CD14-positive monocyte (primary cell): Measurements from ENCODE around the gene RBM45. TPM values are rescaled to one million over a fixed set of nuclear protein-coding genes. Genes with fewer than 3 reads are reported as not detected.
A peak's percentile ranks its signal among the peaks of the same experiment; 100 is the strongest.

Experiments used
- DNase-seq, 3 donors: peaks; one replicate each; pipeline ENCODE4 v3.0.0-alpha.2; 2011 to 2022
- H2AFZ ChIP-seq: 2 replicates; pipeline ENCODE4 v1.6.0; 2012; ENCODE audit warnings: mild to moderate bottlenecking, low read depth, low read length, inconsistent platforms; ENCODE audit not compliant: insufficient read depth, poor library complexity, severe bottlenecking
- H3K27ac ChIP-seq, 2 donors: 1 replicate in 1 of 2; 2 replicates in 1 of 2; pipeline ENCODE4 v1.5.1; 2012 to 2013; ENCODE audit warnings: low read length in 2 of 2, control low read depth in 1 of 2, inconsistent platforms in 1 of 2, low read depth in 1 of 2, mild to moderate bottlenecking in 1 of 2
- H3K27me3 ChIP-seq, 2 donors: one replicate each; pipeline versions ENCODE4 v1.6.0 to v1.6.1; 2011 to 2013; ENCODE audit warnings: low read length in 2 of 2; ENCODE audit not compliant: control insufficient read depth in 2 of 2, insufficient read depth in 2 of 2
- H3K36me3 ChIP-seq, 2 donors: replicated peaks in 1 of 2; 1 replicate in 1 of 2; 2 replicates in 1 of 2; pipeline versions ENCODE4 v1.5.1 to v1.6.1; 2012 to 2013; ENCODE audit warnings: low read length in 2 of 2, control low read depth in 1 of 2, inconsistent platforms in 1 of 2, mild to moderate bottlenecking in 1 of 2; ENCODE audit not compliant: insufficient read depth in 2 of 2, control insufficient read depth in 1 of 2
- H3K4me1 ChIP-seq, 2 donors: 1 replicate in 1 of 2; 2 replicates in 1 of 2; pipeline versions ENCODE4 v1.5.1 to v1.6.1; 2012 to 2013; ENCODE audit warnings: low read length in 2 of 2, control low read depth in 1 of 2, inconsistent platforms in 1 of 2, mild to moderate bottlenecking in 1 of 2, moderate library complexity in 1 of 2; ENCODE audit not compliant: insufficient read depth in 2 of 2, control insufficient read depth in 1 of 2
- H3K4me2 ChIP-seq: replicated peaks from 2 replicates; pipeline ENCODE3; 2012; ENCODE audit warnings: low read length, moderate library complexity, mild to moderate bottlenecking; ENCODE audit not compliant: poor library complexity, severe bottlenecking; ENCODE audit errors: extremely low read depth
- H3K4me3 ChIP-seq, 3 experiments: fragments of 200-600 bp in 1 of 3; sonication (generic) in 1 of 3; replicated peaks in 1 of 3; 1 replicate in 2 of 3; 2 replicates in 1 of 3; pipeline ENCODE4 v1.5.1; 2011 to 2013; ENCODE audit warnings: low read length in 3 of 3, mild to moderate bottlenecking in 3 of 3, control low read depth in 2 of 3, low read depth in 2 of 3, inconsistent platforms in 1 of 3, moderate library complexity in 1 of 3
- H3K79me2 ChIP-seq: 2 replicates; pipeline ENCODE4 v1.6.0; 2012; ENCODE audit warnings: mild to moderate bottlenecking, control low read depth, inconsistent platforms, low read length, moderate library complexity; ENCODE audit not compliant: insufficient read depth
- H3K9ac ChIP-seq: 2 replicates; pipeline ENCODE4 v1.6.0; 2017; ENCODE audit warnings: low read length, mild to moderate bottlenecking; ENCODE audit not compliant: insufficient read depth, poor library complexity, severe bottlenecking
- H3K9me3 ChIP-seq, 2 donors: replicated peaks in 1 of 2; 1 replicate in 1 of 2; 2 replicates in 1 of 2; pipeline versions ENCODE4 v1.5.1 to v1.6.1; 2012 to 2013; ENCODE audit warnings: low read length in 2 of 2, control low read depth in 1 of 2; ENCODE audit not compliant: control insufficient read depth in 1 of 2, insufficient read depth in 1 of 2
- H4K20me1 ChIP-seq: 2 replicates; pipeline ENCODE4 v1.6.0; 2012; ENCODE audit warnings: mild to moderate bottlenecking, low read length, control low read depth, moderate library complexity; ENCODE audit not compliant: insufficient read depth
- H3K27ac Mint-ChIP-seq, 7 donors: one replicate each; pipeline ENCODE4 v1.8.0; 2020; ENCODE audit warnings: mild to moderate bottlenecking in 7 of 7, mixed read lengths in 7 of 7, moderate library complexity in 6 of 7, inconsistent platforms in 2 of 7
- H3K27me3 Mint-ChIP-seq, 3 donors: one replicate each; pipeline ENCODE4 v1.8.0; 2021 to 2022; ENCODE audit warnings: low read depth in 3 of 3, mild to moderate bottlenecking in 3 of 3, mixed read lengths in 3 of 3, moderate library complexity in 3 of 3, inconsistent platforms in 1 of 3
- H3K36me3 Mint-ChIP-seq, 2 donors: one replicate each; pipeline ENCODE4 v1.8.0; 2020; ENCODE audit warnings: mixed read lengths in 2 of 2, inconsistent platforms in 1 of 2, mild to moderate bottlenecking in 1 of 2
- H3K4me1 Mint-ChIP-seq: one replicate; pipeline ENCODE4 v1.8.0; 2020; ENCODE audit warnings: mild to moderate bottlenecking, mixed read lengths
- H3K4me3 Mint-ChIP-seq, 2 donors: one replicate each; pipeline ENCODE4 v1.8.0; 2020; ENCODE audit warnings: mild to moderate bottlenecking in 2 of 2, mixed read lengths in 2 of 2, moderate library complexity in 1 of 2
- H3K9me3 Mint-ChIP-seq, 7 donors: one replicate each; pipeline ENCODE4 v1.8.0; 2020 to 2022; ENCODE audit warnings: mixed read lengths in 7 of 7, mild to moderate bottlenecking in 6 of 7, moderate library complexity in 6 of 7, inconsistent platforms in 2 of 7
- CTCF ChIP-seq: fragments of 200-600 bp; IDR thresholded peaks from one replicate; pipeline ENCODE4 v1.8.0; 2022; ENCODE audit warnings: antibody characterized with exemption, mild to moderate bottlenecking
- WGBS: methylation state at CpG from one replicate; pipeline ENCODE4 v1.1.5; 2013; ENCODE audit warnings: missing lambda C conversion rate; ENCODE audit not compliant: insufficient coverage; 5-methylcytosine and 5-hydroxymethylcytosine counted together
- intact Hi-C, 2 donors: fragments of 100-400 bp; cut with micrococcal nuclease; formaldehyde crosslinking; loops; one replicate each; pipeline versions ENCODE4 v1.15.0 to v1.15.1; 2023
- polyA plus RNA-seq, 3 donors: library from polyadenylated mRNA; depleted of rRNA in 1 of 3; unstranded in 2 of 3; stranded (reverse) in 1 of 3; fragments of 300-500 nt in 2 of 3; fragments of >200 nt in 1 of 3; fragmentation: Illumina TruSeq in 2 of 3; gene quantifications; 1 replicate in 2 of 3; 2 replicates in 1 of 3; pipeline ENCODE4 v1.2.3, GENCODE V29; 2012 to 2021

Gene RBM45
- polyA plus RNA-seq, 3 donors = 5.7 to 6.6 (median 5.9) TPM

GRCh38 chr2:178072383-178073301, 39.6 kb upstream of the RBM45 start, which contains the start of gene PDE11A:
TSS of gene PDE11A (minus strand) at chr2:178072777. CDS start at chr2:178072437, 340 bp downstream.
- Mint-ChIP-seq H3K4me1 (peaks cover 27% of the 10 kb centered on the region), H3K36me3 (no peaks in the 10 kb centered on the region), H3K27me3 (peaks cover 19 to 31% (median 29%) of the 10 kb centered on the region in 3 donors), H3K4me3 (peak within 1 kb of the TSS; percentile 68 to 90), H3K27ac (peak within 1 kb of the TSS in 1 of 7 donors; percentile 54), H3K9me3 (peaks cover 0 to 5% (median 0%) of the 10 kb centered on the region in 7 donors)
- intact Hi-C loops = no loop called here
- Histone ChIP-seq H2AFZ (peak within 1 kb of the TSS; percentile 77), H3K36me3 (no peaks in the 10 kb centered on the region), H3K4me3 (peak within 1 kb of the TSS in 2 of 3 experiments; percentile 26 to 60), H4K20me1 (no peaks in the 10 kb centered on the region), H3K9ac (peak within 1 kb of the TSS; percentile 45), H3K9me3 (no peaks in the 10 kb centered on the region), H3K27ac (no peak within 1 kb of the TSS), H3K4me2 (peak within 1 kb of the TSS; percentile 61), H3K27me3 (peaks cover 7 to 18% of the 10 kb centered on the region in 2 donors), H3K79me2 (no peaks in the 10 kb centered on the region), H3K4me1 (peaks cover 14 to 17% of the 10 kb centered on the region in 2 donors)
- DNase-seq = peak; percentile 0 to 23 (median 14)
- no peak for TF ChIP-seq CTCF
- 5% methylated on average over 35 of the region's 44 CpGs for WGBS

- Histone ChIP-seq H2AFZ (no peak overlapping the region), H3K36me3 (no peaks in the 10 kb centered on the region), H3K4me2 (no peak overlapping the region), H3K9ac (no peak overlapping the region), H3K4me1 (peaks cover 14 to 17% of the 10 kb centered on the region in 2 donors), H3K9me3 (no peaks in the 10 kb centered on the region), H3K79me2 (no peaks in the 10 kb centered on the region), H3K27me3 (peaks cover 7 to 18% of the 10 kb centered on the region in 2 donors), H3K4me3 (no peak overlapping the region), H4K20me1 (no peaks in the 10 kb centered on the region), H3K27ac (no peak overlapping the region)
- Mint-ChIP-seq H3K4me3 (no peak overlapping the region), H3K27ac (no peak overlapping the region), H3K27me3 (peaks cover 18 to 29% (median 29%) of the 10 kb centered on the region in 3 donors), H3K4me1 (peaks cover 27% of the 10 kb centered on the region), H3K36me3 (no peaks in the 10 kb centered on the region), H3K9me3 (peaks cover 0 to 5% (median 0%) of the 10 kb centered on the region in 7 donors)
- WGBS = 78% methylated on average over 6 of the region's 8 CpGs
- no peak for TF ChIP-seq CTCF
- intact Hi-C loops = no loop called here
- peak in 1 of 3 donors; percentile 5 for DNase-seq
These were observed 37.9 kb upstream of the RBM45 start for GRCh38 chr2:178074123-178075005.
